ENCODE measurements around the gene KRT82.
A peak's percentile ranks its signal among the peaks of the same experiment; 100 is the strongest.

Gene KRT82

GRCh38 chr12:52402873-52403540, 3.1 kb downstream of the KRT82 start:
- no peaks in the 10 kb centered on the region for H3K9me3 Mint-ChIP-seq
- H3K36me3 Mint-ChIP-seq: no peaks in the 10 kb centered on the region
- ATAC-seq (no peak), DNase-seq (ENCODE audit: low spot score in 2 of 2) (no peak)
- peaks cover 8% of the 10 kb centered on the region for H3K4me1 Mint-ChIP-seq
- no peak overlapping the region for H3K4me3 Mint-ChIP-seq
- no peak overlapping the region for H3K27ac Mint-ChIP-seq

- no peak overlapping the region for H3K27ac Mint-ChIP-seq
- no peak for ATAC-seq
- peaks cover 8% of the 10 kb centered on the region for H3K4me1 Mint-ChIP-seq
These were observed 3.8 kb downstream of the KRT82 start for GRCh38 chr12:52402377-52402776.

GRCh38 chr12:52401926-52402325, 4.2 kb downstream of the KRT82 start:
- DNase-seq (ENCODE audit: low spot score in 2 of 2) (no peak), ATAC-seq (peak; percentile 38)
- no peaks in the 10 kb centered on the region for H3K36me3 Mint-ChIP-seq
- H3K9me3 Mint-ChIP-seq: no peaks in the 10 kb centered on the region
- H3K4me3 Mint-ChIP-seq: no peak overlapping the region
- H3K27ac Mint-ChIP-seq: no peak overlapping the region
- peaks cover 8% of the 10 kb centered on the region for H3K4me1 Mint-ChIP-seq

More at GRCh38 chr12:52402377-52402776, 3.8 kb downstream of the KRT82 start:
- Mint-ChIP-seq H3K36me3 (no peaks in the 10 kb centered on the region), H3K9me3 (no peaks in the 10 kb centered on the region), H3K4me3 (no peak overlapping the region)
- no peak for DNase-seq (ENCODE audit: low spot score in 2 of 2)

- H3K36me3 Mint-ChIP-seq: no peaks in the 10 kb centered on the region
- no peak overlapping the region for H3K27ac Mint-ChIP-seq
- H3K4me3 Mint-ChIP-seq: no peak overlapping the region
- DNase-seq (ENCODE audit: low spot score in 2 of 2): no peak
- H3K9me3 Mint-ChIP-seq: no peaks in the 10 kb centered on the region
- peaks cover 8% of the 10 kb centered on the region for H3K4me1 Mint-ChIP-seq
- no peak for ATAC-seq
These were observed 4.6 kb downstream of the KRT82 start for GRCh38 chr12:52401526-52401925.

GRCh38 chr12:52400906-52401305, 5.2 kb downstream of the KRT82 start:
- ATAC-seq: no peak
- no peak overlapping the region for H3K27ac Mint-ChIP-seq
- H3K4me3 Mint-ChIP-seq: no peak overlapping the region

GRCh38 chr12:52399756-52400155, 6.4 kb downstream of the KRT82 start:
- no peak for ATAC-seq
- H3K9me3 Mint-ChIP-seq: no peaks in the 10 kb centered on the region
- no peak overlapping the region for H3K27ac Mint-ChIP-seq
- H3K4me1 Mint-ChIP-seq: peaks cover 8% of the 10 kb centered on the region
- H3K36me3 Mint-ChIP-seq: no peaks in the 10 kb centered on the region
- DNase-seq (ENCODE audit: low spot score in 2 of 2): no peak
- no peak overlapping the region for H3K4me3 Mint-ChIP-seq

More at GRCh38 chr12:52400906-52401305, 5.2 kb downstream of the KRT82 start:
- Mint-ChIP-seq H3K9me3 (no peaks in the 10 kb centered on the region), H3K4me1 (peaks cover 8% of the 10 kb centered on the region), H3K36me3 (no peaks in the 10 kb centered on the region)
- DNase-seq (ENCODE audit: low spot score in 2 of 2): no peak

- ATAC-seq (no peak), DNase-seq (ENCODE audit: low spot score in 2 of 2) (no peak)
- no peaks in the 10 kb centered on the region for H3K9me3 Mint-ChIP-seq
- no peak overlapping the region for H3K27ac Mint-ChIP-seq
- H3K36me3 Mint-ChIP-seq: no peaks in the 10 kb centered on the region
- H3K4me1 Mint-ChIP-seq: peaks cover 8% of the 10 kb centered on the region
- no peak overlapping the region for H3K4me3 Mint-ChIP-seq
These were observed 8.0 kb downstream of the KRT82 start for GRCh38 chr12:52398176-52398575.

GRCh38 chr12:52396656-52397055, 9.5 kb downstream of the KRT82 start:
- Mint-ChIP-seq H3K4me1 (no peaks in the 10 kb centered on the region), H3K9me3 (no peaks in the 10 kb centered on the region), H3K27ac (no peak overlapping the region), H3K4me3 (no peak overlapping the region), H3K36me3 (no peaks in the 10 kb centered on the region)
- no peak for DNase-seq (ENCODE audit: low spot score in 2 of 2)
- ATAC-seq: no peak

- Mint-ChIP-seq H3K9me3 (no peaks in the 10 kb centered on the region), H3K4me1 (no peaks in the 10 kb centered on the region), H3K36me3 (no peaks in the 10 kb centered on the region), H3K4me3 (no peak overlapping the region), H3K27ac (no peak overlapping the region)
- no peak for ATAC-seq
- DNase-seq (ENCODE audit: low spot score in 2 of 2): no peak
These were observed 10.2 kb downstream of the KRT82 start for GRCh38 chr12:52395761-52396434.

GRCh38 chr12:52394836-52395405, 11.2 kb downstream of the KRT82 start:
- Mint-ChIP-seq H3K9me3 (no peaks in the 10 kb centered on the region), H3K36me3 (no peaks in the 10 kb centered on the region), H3K27ac (no peak overlapping the region), H3K4me1 (no peaks in the 10 kb centered on the region), H3K4me3 (no peak overlapping the region)
- DNase-seq (ENCODE audit: low spot score in 2 of 2) (no peak), ATAC-seq (no peak)

- no peak for DNase-seq (ENCODE audit: low spot score in 2 of 2)
- Mint-ChIP-seq H3K27ac (no peak overlapping the region), H3K4me1 (no peaks in the 10 kb centered on the region), H3K4me3 (no peak overlapping the region), H3K9me3 (no peaks in the 10 kb centered on the region), H3K36me3 (no peaks in the 10 kb centered on the region)
- ATAC-seq: no peak
These were observed 13.6 kb downstream of the KRT82 start for GRCh38 chr12:52392465-52393007.

- Mint-ChIP-seq H3K9me3 (no peaks in the 10 kb centered on the region), H3K4me1 (no peaks in the 10 kb centered on the region), H3K4me3 (no peak overlapping the region), H3K27ac (no peak overlapping the region), H3K36me3 (no peaks in the 10 kb centered on the region)
- no peak for DNase-seq (ENCODE audit: low spot score in 2 of 2)
- ATAC-seq: no peak
These were observed 14.5 kb downstream of the KRT82 start for GRCh38 chr12:52391618-52392002.

GRCh38 chr12:52390739-52391617, 15.2 kb downstream of the KRT82 start:
- no peak overlapping the region for H3K4me3 Mint-ChIP-seq
- no peaks in the 10 kb centered on the region for H3K9me3 Mint-ChIP-seq
- ATAC-seq: no peak
- no peak for DNase-seq (ENCODE audit: low spot score in 2 of 2)
- no peak overlapping the region for H3K27ac Mint-ChIP-seq
- H3K36me3 Mint-ChIP-seq: no peaks in the 10 kb centered on the region
- H3K4me1 Mint-ChIP-seq: no peaks in the 10 kb centered on the region

GRCh38 chr12:52389313-52390207, 16.6 kb downstream of the KRT82 start:
- H3K4me1 Mint-ChIP-seq: no peaks in the 10 kb centered on the region
- no peak for ATAC-seq
- no peaks in the 10 kb centered on the region for H3K9me3 Mint-ChIP-seq

More at GRCh38 chr12:52389313-52390207, 16.6 kb downstream of the KRT82 start:
- H3K27ac Mint-ChIP-seq: no peak overlapping the region
- DNase-seq (ENCODE audit: low spot score in 2 of 2): no peak
- H3K4me3 Mint-ChIP-seq: no peak overlapping the region
- no peaks in the 10 kb centered on the region for H3K36me3 Mint-ChIP-seq
